Mucosa of rectum (tissue), 2 donors: ENCODE measurements around the gene ILK.

Experiments
- H3K27ac ChIP-seq, 2 donors: one replicate each; pipeline ENCODE4 v1.7.0; 2013; ENCODE audit warnings: inconsistent platforms in 2 of 2, low read depth in 2 of 2, low read length in 2 of 2
- H3K27me3 ChIP-seq, 2 donors: one replicate each; pipeline ENCODE4 v1.7.0; 2013; ENCODE audit warnings: low read length in 2 of 2; ENCODE audit not compliant: control insufficient read depth in 2 of 2, insufficient read depth in 2 of 2
- H3K36me3 ChIP-seq, 2 donors: one replicate each; pipeline ENCODE4 v1.7.0; 2013; ENCODE audit warnings: low read length in 2 of 2; ENCODE audit not compliant: control insufficient read depth in 2 of 2, insufficient read depth in 2 of 2
- H3K4me1 ChIP-seq, 2 donors: one replicate each; pipeline ENCODE4 v1.7.0; 2013; ENCODE audit warnings: low read length in 2 of 2, mild to moderate bottlenecking in 1 of 2; ENCODE audit not compliant: control insufficient read depth in 2 of 2, insufficient read depth in 2 of 2
- H3K4me3 ChIP-seq, 2 donors: one replicate each; pipeline ENCODE4 v1.7.0; 2013; ENCODE audit warnings: low read length in 2 of 2
- H3K9ac ChIP-seq, 2 donors: one replicate each; pipeline ENCODE4 v1.7.0; 2013; ENCODE audit warnings: low read length in 2 of 2, low read depth in 1 of 2, mild to moderate bottlenecking in 1 of 2
- H3K9me3 ChIP-seq, 2 donors: one replicate each; pipeline ENCODE4 v1.7.0; 2013; ENCODE audit warnings: low read length in 2 of 2; ENCODE audit not compliant: control insufficient read depth in 2 of 2
- donor health status: healthy.
- donor health status: Normal muscosa, but diverticular disease.

The ILK gene

GRCh38 chr11:6629892-6630631, 26.5 kb downstream of the ILK start:
- Histone ChIP-seq H3K4me3 (peak overlapping the region; percentile 13 to 19), H3K27ac (no peak overlapping the region), H3K4me1 (peaks cover 4% of the 10 kb centered on the region in 2 donors), H3K9me3 (no peaks in the 10 kb centered on the region), H3K36me3 (peaks cover 0 to 10% of the 10 kb centered on the region in 2 donors), H3K27me3 (no peaks in the 10 kb centered on the region), H3K9ac (no peak overlapping the region)

DNA sequence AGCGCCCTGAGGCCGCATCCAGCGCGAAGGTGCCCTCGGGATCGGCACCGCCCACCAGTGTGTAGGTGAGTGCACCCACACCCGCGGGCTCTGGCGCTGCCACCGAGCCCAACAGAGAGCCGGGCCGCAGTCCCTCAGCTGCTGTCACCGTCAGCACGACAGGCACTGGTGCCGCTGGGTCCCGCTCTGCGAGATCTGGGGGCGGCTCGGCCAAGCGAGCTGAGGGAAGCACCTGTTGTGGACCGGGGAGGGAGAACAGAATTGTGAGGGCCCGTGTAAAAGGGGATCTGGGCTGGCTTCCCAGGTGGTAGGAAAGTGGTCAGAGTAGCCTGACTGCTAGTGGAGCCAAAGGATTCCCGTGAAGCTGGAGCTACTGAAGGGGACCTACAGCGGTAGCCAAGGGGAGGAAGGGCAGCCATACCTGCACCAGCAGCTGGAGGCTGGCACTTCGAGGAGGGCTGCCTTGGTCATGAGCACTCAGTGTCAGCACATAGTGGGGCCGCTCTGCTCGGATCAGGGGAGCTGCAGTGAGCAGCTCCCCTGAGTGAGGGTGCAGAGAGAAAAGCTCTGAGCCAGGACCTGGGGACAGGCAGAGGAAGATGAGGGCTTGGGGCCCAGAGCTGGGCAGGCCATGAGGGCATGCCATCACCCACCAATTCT, 27.2 kb downstream of the ILK start:
- Histone ChIP-seq H3K27ac (no peak overlapping the region), H3K4me1 (peaks cover 10 to 12% of the 10 kb centered on the region in 2 donors), H3K9ac (no peak overlapping the region), H3K4me3 (peak overlapping the region; percentile 13 to 19), H3K9me3 (no peaks in the 10 kb centered on the region), H3K27me3 (no peaks in the 10 kb centered on the region), H3K36me3 (peaks cover 0 to 10% of the 10 kb centered on the region in 2 donors)

- peaks cover 0 to 10% of the 10 kb centered on the region in 2 donors for H3K36me3 ChIP-seq
- H3K4me1 ChIP-seq, result peaks cover 12 to 14% of the 10 kb centered on the region in 2 donors
Measured at GRCh38 chr11:6631361-6631890, 27.9 kb downstream of the ILK start.

DNA sequence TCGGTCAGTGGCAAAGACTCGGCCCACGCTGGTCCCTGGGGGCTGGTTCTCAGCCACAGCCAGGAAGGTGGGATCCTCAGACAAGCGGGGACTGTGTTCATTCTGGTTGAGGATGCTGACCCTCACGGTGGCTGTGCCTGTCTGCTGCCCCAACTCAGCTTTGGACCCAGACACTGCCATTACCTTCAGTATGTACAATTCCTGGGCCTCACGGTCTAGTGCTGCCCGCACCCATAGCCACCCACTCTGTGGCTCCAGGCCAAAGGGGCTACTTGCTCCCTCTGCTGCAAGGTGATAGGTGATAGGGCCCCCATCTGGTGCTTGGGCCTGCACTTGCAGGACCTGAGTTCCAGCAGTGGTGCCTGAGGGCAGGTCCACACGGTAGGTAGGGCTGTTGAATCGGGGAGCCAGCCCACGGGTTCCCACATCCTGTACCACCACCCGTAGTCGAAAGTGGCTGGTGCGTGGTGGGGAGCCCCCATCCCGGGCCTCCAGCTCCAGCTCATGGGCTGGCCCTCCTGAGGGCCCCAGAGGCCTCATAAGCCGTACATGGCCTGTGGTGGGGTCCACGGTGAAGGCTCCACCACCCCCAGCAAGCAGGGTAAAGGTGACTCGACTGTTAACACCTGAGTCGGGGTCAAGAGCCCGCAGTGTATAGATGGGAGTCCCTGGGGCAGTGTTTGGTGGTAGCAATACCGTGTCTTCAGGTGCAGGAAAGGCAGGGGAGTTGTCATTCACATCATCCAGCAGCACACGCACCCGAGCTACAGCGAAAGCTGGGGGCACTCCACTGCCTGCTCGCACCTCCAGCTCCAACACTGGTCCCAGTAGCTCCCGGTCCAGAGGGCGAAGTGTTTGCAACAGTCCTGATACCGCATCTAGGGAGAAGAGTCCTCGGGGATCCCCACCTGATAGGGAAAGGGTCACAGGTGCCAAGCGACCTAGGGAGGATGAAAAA, 28.8 kb downstream of the ILK start:
- H3K27me3 ChIP-seq, result no peaks in the 10 kb centered on the region
- H3K9ac ChIP-seq, result no peak overlapping the region
- H3K36me3 ChIP-seq, result peaks cover 0 to 10% of the 10 kb centered on the region in 2 donors
- no peak overlapping the region for H3K27ac ChIP-seq
- H3K4me3 ChIP-seq, result no peak overlapping the region
- no peaks in the 10 kb centered on the region for H3K9me3 ChIP-seq
- peaks cover 12 to 14% of the 10 kb centered on the region in 2 donors for H3K4me1 ChIP-seq

More at GRCh38 chr11:6631361-6631890, 27.9 kb downstream of the ILK start:
- Histone ChIP-seq H3K27me3 (no peaks in the 10 kb centered on the region), H3K9ac (no peak overlapping the region), H3K27ac (no peak overlapping the region), H3K9me3 (no peaks in the 10 kb centered on the region), H3K4me3 (no peak overlapping the region)

DNA sequence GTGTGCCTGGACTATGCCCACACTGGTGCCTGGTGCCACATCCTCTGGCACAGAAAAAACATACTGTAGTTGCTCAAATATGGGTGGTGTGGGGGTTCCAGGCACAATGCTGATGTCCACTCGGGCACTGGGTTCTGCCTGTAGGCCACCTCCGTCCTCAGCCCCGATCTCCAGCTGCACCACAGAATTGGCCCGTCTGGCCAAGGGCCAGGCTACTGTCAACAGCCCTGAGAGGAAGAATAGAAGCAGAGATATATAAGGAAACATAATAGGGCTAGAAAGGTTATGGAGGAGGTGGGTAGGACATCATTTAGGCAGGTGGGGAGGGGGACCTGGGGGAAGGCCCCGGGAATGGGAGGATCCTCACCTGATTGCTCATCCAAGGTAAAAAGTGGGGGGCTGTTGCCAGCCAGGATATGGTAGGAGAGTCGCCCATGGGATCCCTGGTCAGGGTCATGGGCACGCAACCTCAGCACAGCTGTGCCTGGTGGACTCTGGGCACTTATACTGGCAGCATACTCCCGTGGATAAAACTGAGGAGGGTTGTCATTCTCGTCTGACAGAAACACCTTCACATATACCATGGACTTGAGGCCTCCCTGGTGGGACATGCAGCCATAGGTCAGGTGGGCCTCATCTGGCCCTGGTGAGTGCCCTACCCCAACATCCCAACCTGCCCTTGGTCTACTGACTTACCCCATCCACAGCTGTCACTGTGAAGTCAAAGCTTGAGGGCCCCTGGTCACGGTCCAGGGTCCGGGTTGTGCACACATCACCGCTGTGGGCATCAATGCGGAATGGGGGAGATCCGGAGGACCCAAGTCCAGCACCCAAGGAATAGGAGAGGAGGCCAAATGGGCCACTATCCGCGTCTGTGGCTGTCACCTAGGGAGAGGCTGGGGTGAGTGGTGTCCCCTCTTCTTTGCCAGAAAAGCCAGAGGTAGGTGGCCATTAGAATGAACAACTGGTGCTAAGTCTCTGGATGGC, 30.1 kb downstream of the ILK start:
- Histone ChIP-seq H3K27me3 (no peaks in the 10 kb centered on the region), H3K9ac (no peak overlapping the region), H3K4me1 (peaks cover 14 to 19% of the 10 kb centered on the region in 2 donors), H3K4me3 (no peak overlapping the region), H3K27ac (no peak overlapping the region), H3K9me3 (no peaks in the 10 kb centered on the region), H3K36me3 (peaks cover 0 to 7% of the 10 kb centered on the region in 2 donors)

DNA sequence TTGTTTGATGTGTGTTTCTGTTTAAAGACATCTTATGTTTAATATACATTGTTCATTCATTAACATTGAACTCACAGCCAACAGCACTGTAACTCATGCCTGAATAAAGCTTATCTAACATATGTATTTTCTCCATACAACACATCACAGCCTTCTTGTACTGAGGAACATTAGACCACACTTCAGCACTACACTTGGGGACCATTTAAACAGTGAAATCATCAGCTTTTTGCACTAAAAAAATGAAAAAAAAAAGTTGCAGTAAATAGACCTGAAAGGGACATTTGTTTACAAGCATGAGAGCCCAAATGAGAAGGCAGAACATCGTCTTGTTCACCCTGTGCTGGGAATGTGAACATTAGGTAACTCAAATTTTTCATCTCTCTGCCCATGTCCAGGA, 31.0 kb downstream of the ILK start:
- H3K36me3 ChIP-seq, result peaks cover 0 to 3% of the 10 kb centered on the region in 2 donors
- peaks cover 14 to 19% of the 10 kb centered on the region in 2 donors for H3K4me1 ChIP-seq
- H3K27ac ChIP-seq, result no peak overlapping the region
- H3K27me3 ChIP-seq, result no peaks in the 10 kb centered on the region
- H3K4me3 ChIP-seq, result no peak overlapping the region
- H3K9ac ChIP-seq, result peak overlapping the region in 1 of 2 donors; percentile 2
- no peaks in the 10 kb centered on the region for H3K9me3 ChIP-seq

DNA sequence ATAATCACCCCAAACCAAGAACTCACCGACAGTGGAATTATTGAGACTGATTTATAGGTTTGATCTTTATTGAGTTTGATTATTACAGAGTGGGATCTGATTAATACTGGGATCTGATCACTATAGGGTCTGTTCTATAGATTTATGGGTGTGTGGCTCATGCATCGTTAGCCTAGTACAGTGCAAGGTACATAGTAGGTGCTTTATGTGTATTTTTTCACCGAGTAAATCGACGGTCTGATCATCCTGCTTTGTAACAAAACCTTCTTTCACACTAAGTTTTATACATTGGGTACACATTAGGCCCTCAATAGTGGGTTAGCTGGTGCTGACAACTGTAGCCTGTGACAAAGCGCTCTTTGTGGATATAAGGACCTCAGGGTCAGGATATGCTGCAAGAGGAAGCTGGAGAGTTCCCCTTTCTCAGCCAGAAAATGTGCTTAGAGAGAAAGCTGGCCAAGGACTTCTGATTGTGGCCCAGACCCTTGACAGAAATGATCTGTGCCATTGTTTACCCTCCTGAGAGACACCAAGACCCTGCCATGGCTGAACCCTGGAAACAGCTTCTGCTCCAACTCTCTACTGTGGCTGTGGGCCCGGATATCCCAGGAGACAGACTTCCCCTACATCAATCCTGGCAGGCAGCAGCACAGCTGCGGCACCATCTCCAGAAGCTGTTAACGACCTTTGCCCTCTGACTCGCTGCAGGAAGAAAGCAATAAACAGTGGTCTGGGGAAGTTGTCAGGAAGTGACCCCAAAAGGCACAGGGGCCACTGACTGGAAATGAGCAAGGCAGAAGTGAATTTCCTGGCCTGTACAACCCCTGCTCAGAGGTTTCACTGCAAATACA, 31.7 kb downstream of the ILK start:
- Histone ChIP-seq H3K27me3 (no peaks in the 10 kb centered on the region), H3K4me3 (no peak overlapping the region), H3K36me3 (peaks cover 0 to 3% of the 10 kb centered on the region in 2 donors), H3K9me3 (no peaks in the 10 kb centered on the region), H3K27ac (peak overlapping the region; percentile 44 to 49), H3K9ac (peak overlapping the region in 1 of 2 donors; percentile 2), H3K4me1 (peaks cover 14 to 19% of the 10 kb centered on the region in 2 donors)

DNA sequence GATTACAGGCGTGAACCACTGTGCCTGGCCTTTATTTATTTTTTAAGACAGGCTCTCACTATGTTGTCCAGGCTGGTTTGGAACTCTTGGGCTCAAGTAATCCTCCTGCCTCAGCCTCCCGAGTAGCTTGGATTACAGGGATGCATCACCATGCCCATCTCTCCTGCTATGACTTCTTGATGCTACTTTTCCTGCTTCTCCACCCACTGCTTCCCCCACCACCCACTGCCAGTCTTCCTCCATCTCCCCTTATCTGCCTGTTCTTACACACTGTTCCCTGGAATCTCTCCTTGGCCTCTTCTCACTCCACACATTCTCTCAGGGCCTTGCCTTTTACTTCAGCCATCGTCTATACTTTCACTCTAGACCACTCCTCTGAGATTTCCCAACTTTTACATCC, 32.9 kb downstream of the ILK start:
- no peaks in the 10 kb centered on the region for H3K27me3 ChIP-seq
- H3K9me3 ChIP-seq, result no peaks in the 10 kb centered on the region
- no peak overlapping the region for H3K27ac ChIP-seq
- peaks cover 0 to 3% of the 10 kb centered on the region in 2 donors for H3K36me3 ChIP-seq
- H3K9ac ChIP-seq, result no peak overlapping the region
- peaks cover 14 to 19% of the 10 kb centered on the region in 2 donors for H3K4me1 ChIP-seq
- H3K4me3 ChIP-seq, result no peak overlapping the region
